ENCODE data around the gene SLC6A17. TPM values are rescaled to one million over a fixed set of nuclear protein-coding genes. Genes with fewer than 3 reads are reported as not detected.

The SLC6A17 gene
- total RNA-seq, 1 donor from 2014 or later = 46.1 TPM

GRCh38 chr1:110223127-110223526, 72.8 kb downstream of the SLC6A17 start:
- H3K9me3 Mint-ChIP-seq (ENCODE audit: unreplicated experiment) = no peaks in the 10 kb centered on the region
- no peak overlapping the region for H3K27ac Mint-ChIP-seq (ENCODE audit: unreplicated experiment)
- H3K4me1 Mint-ChIP-seq (ENCODE audit: unreplicated experiment) = peaks cover 5% of the 10 kb centered on the region
- peaks cover 2% of the 10 kb centered on the region for H3K27me3 Mint-ChIP-seq (ENCODE audit: unreplicated experiment)
- H3K4me3 Mint-ChIP-seq (ENCODE audit: unreplicated experiment) = peak overlapping the region; percentile 42
- DNase-seq (ENCODE audit: low spot score) = no peak
- peaks cover 29% of the 10 kb centered on the region for H3K36me3 Mint-ChIP-seq (ENCODE audit: low read depth, unreplicated experiment)
- TF ChIP-seq CTCF (IDR thresholded peaks at IDR 0.05; ENCODE audit: unreplicated experiment) = no peak

GRCh38 chr1:110223581-110223980, 73.3 kb downstream of the SLC6A17 start:
- H3K27me3 Mint-ChIP-seq (ENCODE audit: unreplicated experiment) = peaks cover 2% of the 10 kb centered on the region
- H3K4me3 Mint-ChIP-seq (ENCODE audit: unreplicated experiment) = peak overlapping the region; percentile 42
- H3K36me3 Mint-ChIP-seq (ENCODE audit: low read depth, unreplicated experiment) = peaks cover 25% of the 10 kb centered on the region
- no peak overlapping the region for H3K27ac Mint-ChIP-seq (ENCODE audit: unreplicated experiment)
- H3K9me3 Mint-ChIP-seq (ENCODE audit: unreplicated experiment) = no peaks in the 10 kb centered on the region
- peaks cover under 1% of the 10 kb centered on the region for H3K4me1 Mint-ChIP-seq (ENCODE audit: unreplicated experiment)
- TF ChIP-seq CTCF (IDR thresholded peaks at IDR 0.05; ENCODE audit: unreplicated experiment) = no peak
- DNase-seq (ENCODE audit: low spot score) = no peak

- H3K4me1 Mint-ChIP-seq (ENCODE audit: unreplicated experiment) = no peaks in the 10 kb centered on the region
- H3K27me3 Mint-ChIP-seq (ENCODE audit: unreplicated experiment) = peaks cover 3% of the 10 kb centered on the region
- no peaks in the 10 kb centered on the region for H3K9me3 Mint-ChIP-seq (ENCODE audit: unreplicated experiment)
- H3K27ac Mint-ChIP-seq (ENCODE audit: unreplicated experiment) = no peak overlapping the region
- peaks cover 27% of the 10 kb centered on the region for H3K36me3 Mint-ChIP-seq (ENCODE audit: low read depth, unreplicated experiment)
- TF ChIP-seq CTCF (IDR thresholded peaks at IDR 0.05; ENCODE audit: unreplicated experiment) = no peak
- peak overlapping the region; percentile 68 for H3K4me3 Mint-ChIP-seq (ENCODE audit: unreplicated experiment)
- DNase-seq (ENCODE audit: low spot score) = no peak
These were observed 74.1 kb downstream of the SLC6A17 start for GRCh38 chr1:110224240-110224995.

GRCh38 chr1:110225212-110225611, 74.9 kb downstream of the SLC6A17 start:
- Mint-ChIP-seq H3K27ac (ENCODE audit: unreplicated experiment) (no peak overlapping the region), H3K27me3 (ENCODE audit: unreplicated experiment) (peaks cover 5% of the 10 kb centered on the region), H3K4me1 (ENCODE audit: unreplicated experiment) (no peaks in the 10 kb centered on the region), H3K9me3 (ENCODE audit: unreplicated experiment) (no peaks in the 10 kb centered on the region), H3K36me3 (ENCODE audit: low read depth, unreplicated experiment) (peaks cover 34% of the 10 kb centered on the region), H3K4me3 (ENCODE audit: unreplicated experiment) (no peak overlapping the region)
- TF ChIP-seq CTCF (IDR thresholded peaks at IDR 0.05; ENCODE audit: unreplicated experiment) = no peak
- no peak for DNase-seq (ENCODE audit: low spot score)

- Mint-ChIP-seq H3K9me3 (ENCODE audit: unreplicated experiment) (no peaks in the 10 kb centered on the region), H3K4me1 (ENCODE audit: unreplicated experiment) (no peaks in the 10 kb centered on the region), H3K27me3 (ENCODE audit: unreplicated experiment) (peaks cover 5% of the 10 kb centered on the region), H3K36me3 (ENCODE audit: low read depth, unreplicated experiment) (peaks cover 37% of the 10 kb centered on the region), H3K4me3 (ENCODE audit: unreplicated experiment) (no peak overlapping the region), H3K27ac (ENCODE audit: unreplicated experiment) (no peak overlapping the region)
- TF ChIP-seq CTCF (IDR thresholded peaks at IDR 0.05; ENCODE audit: unreplicated experiment) = no peak
- no peak for DNase-seq (ENCODE audit: low spot score)
These were observed 75.6 kb downstream of the SLC6A17 start for GRCh38 chr1:110225756-110226404.

Measured in endothelial cell (in vitro differentiated cells).